ENCODE data around the gene NPC1.

Gene NPC1

DNA sequence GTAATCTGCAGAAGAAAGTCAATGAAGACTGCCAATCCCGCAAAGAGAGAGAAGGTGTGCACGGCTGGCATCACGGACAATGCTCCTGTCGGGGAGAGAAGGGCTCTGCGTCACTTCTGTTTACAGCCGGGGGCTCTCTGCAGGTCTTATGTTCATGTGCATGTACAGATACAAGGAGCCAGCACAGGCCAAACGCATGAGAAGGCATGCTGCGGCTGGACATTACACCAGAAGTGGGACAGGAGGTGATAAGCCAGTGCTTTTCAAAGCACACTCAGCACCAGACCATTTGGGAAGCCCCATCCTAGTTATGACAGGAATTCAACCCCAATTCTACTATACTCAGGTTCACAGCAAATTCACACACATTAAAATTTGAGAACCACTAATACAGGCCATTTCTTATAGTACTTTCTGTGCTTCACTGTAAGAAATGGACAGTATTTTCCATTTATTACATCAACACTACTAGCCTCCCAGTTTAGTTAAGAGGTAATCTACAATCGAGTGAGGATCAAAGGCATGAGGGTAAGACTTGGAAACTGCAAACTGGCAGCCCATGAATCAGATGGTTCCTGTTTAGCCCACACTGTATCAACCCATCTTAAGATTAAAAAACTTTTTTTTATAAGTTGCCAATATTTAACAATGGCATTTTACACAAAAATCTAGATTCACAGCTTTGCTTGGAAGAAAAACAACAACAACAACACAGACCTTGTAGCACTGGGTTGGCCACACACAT lies 44.8 kb downstream of the NPC1 start:
- TF ChIP-seq, protein P1, sequence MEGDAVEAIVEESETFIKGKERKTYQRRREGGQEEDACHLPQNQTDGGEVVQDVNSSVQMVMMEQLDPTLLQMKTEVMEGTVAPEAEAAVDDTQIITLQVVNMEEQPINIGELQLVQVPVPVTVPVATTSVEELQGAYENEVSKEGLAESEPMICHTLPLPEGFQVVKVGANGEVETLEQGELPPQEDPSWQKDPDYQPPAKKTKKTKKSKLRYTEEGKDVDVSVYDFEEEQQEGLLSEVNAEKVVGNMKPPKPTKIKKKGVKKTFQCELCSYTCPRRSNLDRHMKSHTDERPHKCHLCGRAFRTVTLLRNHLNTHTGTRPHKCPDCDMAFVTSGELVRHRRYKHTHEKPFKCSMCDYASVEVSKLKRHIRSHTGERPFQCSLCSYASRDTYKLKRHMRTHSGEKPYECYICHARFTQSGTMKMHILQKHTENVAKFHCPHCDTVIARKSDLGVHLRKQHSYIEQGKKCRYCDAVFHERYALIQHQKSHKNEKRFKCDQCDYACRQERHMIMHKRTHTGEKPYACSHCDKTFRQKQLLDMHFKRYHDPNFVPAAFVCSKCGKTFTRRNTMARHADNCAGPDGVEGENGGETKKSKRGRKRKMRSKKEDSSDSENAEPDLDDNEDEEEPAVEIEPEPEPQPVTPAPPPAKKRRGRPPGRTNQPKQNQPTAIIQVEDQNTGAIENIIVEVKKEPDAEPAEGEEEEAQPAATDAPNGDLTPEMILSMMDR (IDR thresholded peaks at IDR 0.05; ENCODE audit: low read length, missing control alignments) = no peak
- no peak for DNase-seq (ENCODE audit: low read depth)
- no peak overlapping the region for H3K4me3 ChIP-seq (replicated peaks; ENCODE audit: low read depth, low read length)

DNA sequence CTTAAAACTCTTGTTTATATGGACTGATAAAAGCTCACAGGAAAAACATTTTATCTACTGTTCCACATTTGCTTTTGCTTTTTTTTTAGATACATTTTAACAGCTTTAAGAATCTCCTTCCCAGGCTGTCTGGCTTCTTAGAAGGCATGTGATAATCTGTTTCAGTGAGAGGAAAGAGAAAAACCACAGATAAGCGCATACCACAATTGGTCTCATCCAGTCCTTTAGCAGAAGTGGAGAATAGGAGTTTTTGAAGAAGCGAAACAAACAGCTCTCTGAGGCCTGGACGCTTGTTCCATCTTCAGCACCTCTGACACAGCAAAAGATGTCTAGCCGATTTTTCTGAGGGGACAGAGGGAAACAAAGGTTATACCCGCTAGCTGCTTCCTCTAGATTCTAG lies 45.4 kb downstream of the NPC1 start:
- TF ChIP-seq, protein P1 (IDR thresholded peaks at IDR 0.05; ENCODE audit: low read length, missing control alignments) = no peak
- H3K4me3 ChIP-seq (replicated peaks; ENCODE audit: low read depth, low read length) = no peak overlapping the region
- DNase-seq (ENCODE audit: low read depth) = peak; percentile 45

GRCh38 chr18:23539911-23540525 lies 46.3 kb downstream of the NPC1 start:
- no peak overlapping the region for H3K4me3 ChIP-seq (replicated peaks; ENCODE audit: low read depth, low read length)
- TF ChIP-seq, protein P1 (IDR thresholded peaks at IDR 0.05; ENCODE audit: low read length, missing control alignments) = no peak
- no peak for DNase-seq (ENCODE audit: low read depth)

DNA sequence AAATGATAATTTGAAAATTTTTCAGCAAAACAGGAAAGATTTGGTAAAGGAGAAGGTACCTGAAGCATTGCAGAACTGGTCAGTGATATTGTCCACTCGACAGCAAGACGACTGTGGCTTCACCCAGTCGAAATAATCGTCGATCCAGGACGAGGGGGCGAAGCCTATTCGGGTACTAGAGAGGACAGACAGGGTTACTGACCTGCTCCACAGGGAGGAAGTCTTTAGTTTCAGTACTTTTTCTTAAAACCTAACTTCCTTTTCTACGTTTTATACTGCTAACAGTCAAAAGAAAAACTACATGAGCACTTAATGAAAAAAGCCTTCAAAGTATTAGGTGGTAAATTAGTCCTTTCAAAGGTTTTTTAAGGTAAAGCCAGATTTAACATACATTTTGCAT lies 47.0 kb downstream of the NPC1 start:
- TF ChIP-seq, protein P1 (IDR thresholded peaks at IDR 0.05; ENCODE audit: low read length, missing control alignments) = no peak
- DNase-seq (ENCODE audit: low read depth) = no peak
- H3K4me3 ChIP-seq (replicated peaks; ENCODE audit: low read depth, low read length) = no peak overlapping the region

GRCh38 chr18:23538870-23539269 lies 47.4 kb downstream of the NPC1 start:
- TF ChIP-seq, protein P1 (IDR thresholded peaks at IDR 0.05; ENCODE audit: low read length, missing control alignments) = no peak
- H3K4me3 ChIP-seq (replicated peaks; ENCODE audit: low read depth, low read length) = no peak overlapping the region
- no peak for DNase-seq (ENCODE audit: low read depth)

- TF ChIP-seq, protein P1 (IDR thresholded peaks at IDR 0.05; ENCODE audit: low read length, missing control alignments) = no peak
- DNase-seq (ENCODE audit: low read depth) = no peak
- H3K4me3 ChIP-seq (replicated peaks; ENCODE audit: low read depth, low read length) = no peak overlapping the region
Observed at GRCh38 chr18:23538001-23538400, 48.3 kb downstream of the NPC1 start.
